Measurements from ENCODE around the gene DNMT1.
A peak's percentile ranks its signal among the peaks of the same experiment; 100 is the strongest.

DNMT1 gene

GRCh38 chr19:10141479-10141878 lies 53.3 kb downstream of the DNMT1 start:
- no peak for DNase-seq (ENCODE audit: low read depth)

GRCh38 chr19:10139952-10140351 lies 54.8 kb downstream of the DNMT1 start:
- DNase-seq (ENCODE audit: low read depth) = no peak

- DNase-seq (ENCODE audit: low read depth) = no peak
Observed at GRCh38 chr19:10138879-10139795, 55.6 kb downstream of the DNMT1 start.

GRCh38 chr19:10137751-10138682 lies 56.7 kb downstream of the DNMT1 start:
- DNase-seq (ENCODE audit: low read depth) = no peak

- DNase-seq (ENCODE audit: low read depth) = no peak
Observed at GRCh38 chr19:10136936-10137335, 57.8 kb downstream of the DNMT1 start.

GRCh38 chr19:10135551-10136334 lies 59.0 kb downstream of the DNMT1 start:
- no peak for DNase-seq (ENCODE audit: low read depth)

- no peak for DNase-seq (ENCODE audit: low read depth)
Observed at GRCh38 chr19:10134040-10134439, 60.7 kb downstream of the DNMT1 start.

- no peak for DNase-seq (ENCODE audit: low read depth)
Observed at GRCh38 chr19:10133596-10133995, 61.2 kb downstream of the DNMT1 start.

GRCh38 chr19:10132905-10133304 lies 61.8 kb downstream of the DNMT1 start:
- DNase-seq (ENCODE audit: low read depth) = no peak

GRCh38 chr19:10126213-10126639 lies 68.5 kb downstream of the DNMT1 start:
- DNase-seq (ENCODE audit: low read depth) = no peak

- no peak for DNase-seq (ENCODE audit: low read depth)
Observed at GRCh38 chr19:10124429-10124828, 70.3 kb downstream of the DNMT1 start.

GRCh38 chr19:10122045-10122444 lies 72.7 kb downstream of the DNMT1 start:
- DNase-seq (ENCODE audit: low read depth) = peak; percentile 58

GRCh38 chr19:10120538-10121189 lies 74.1 kb downstream of the DNMT1 start:
- peak; percentile 89 for DNase-seq (ENCODE audit: low read depth)

GRCh38 chr19:10118960-10119359 lies 75.8 kb downstream of the DNMT1 start:
- no peak for DNase-seq (ENCODE audit: low read depth)

GRCh38 chr19:10116866-10117616 lies 77.7 kb downstream of the DNMT1 start:
- DNase-seq (ENCODE audit: low read depth) = no peak

GRCh38 chr19:10116085-10116865 lies 78.5 kb downstream of the DNMT1 start:
- DNase-seq (ENCODE audit: low read depth) = no peak

GRCh38 chr19:10115392-10116084 lies 79.2 kb downstream of the DNMT1 start:
- DNase-seq (ENCODE audit: low read depth) = no peak

GRCh38 chr19:10114651-10115391 lies 79.9 kb downstream of the DNMT1 start:
- DNase-seq (ENCODE audit: low read depth) = no peak

Data from iris pigment epithelial cell (primary cell).